Thyroid gland (tissue), 4 donors: ENCODE measurements around the gene SETD7.

Experiments
- POLR2A ChIP-seq, 2 donors: fragments of 450-650 bp; IDR thresholded peaks; one replicate each; pipeline ENCODE4 v1.6.1; 2017; ENCODE audit warnings: antibody characterized with exemption in 2 of 2, mild to moderate bottlenecking in 2 of 2, moderate library complexity in 1 of 2
- TF ChIP-seq, protein P1 (sequence below), 6 experiments: fragments of 200-600 bp in 3 of 6; fragments of 450-650 bp in 3 of 6; sonication (generic) in 3 of 6; IDR thresholded peaks; one replicate each; pipeline ENCODE4 v1.5.1; 2016 to 2019; ENCODE audit warnings: antibody characterized with exemption in 6 of 6, mild to moderate bottlenecking in 2 of 6, inconsistent platforms in 1 of 6, moderate library complexity in 1 of 6

DNA sequence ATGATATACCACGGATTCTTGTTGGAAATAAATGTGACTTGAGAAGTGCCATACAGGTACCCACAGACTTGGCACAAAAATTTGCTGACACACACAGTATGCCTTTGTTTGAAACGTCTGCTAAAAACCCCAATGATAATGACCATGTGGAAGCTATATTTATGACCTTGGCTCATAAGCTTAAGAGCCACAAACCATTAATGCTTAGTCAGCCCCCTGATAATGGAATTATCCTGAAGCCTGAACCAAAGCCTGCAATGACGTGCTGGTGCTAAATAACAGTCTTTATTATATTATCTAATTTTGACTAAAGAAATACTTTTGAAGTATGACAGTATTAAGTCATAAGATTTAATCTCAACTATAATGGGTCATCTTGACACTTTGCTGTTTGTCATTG, 83.2 kb downstream of the SETD7 start:
- TF ChIP-seq, protein P1, sequence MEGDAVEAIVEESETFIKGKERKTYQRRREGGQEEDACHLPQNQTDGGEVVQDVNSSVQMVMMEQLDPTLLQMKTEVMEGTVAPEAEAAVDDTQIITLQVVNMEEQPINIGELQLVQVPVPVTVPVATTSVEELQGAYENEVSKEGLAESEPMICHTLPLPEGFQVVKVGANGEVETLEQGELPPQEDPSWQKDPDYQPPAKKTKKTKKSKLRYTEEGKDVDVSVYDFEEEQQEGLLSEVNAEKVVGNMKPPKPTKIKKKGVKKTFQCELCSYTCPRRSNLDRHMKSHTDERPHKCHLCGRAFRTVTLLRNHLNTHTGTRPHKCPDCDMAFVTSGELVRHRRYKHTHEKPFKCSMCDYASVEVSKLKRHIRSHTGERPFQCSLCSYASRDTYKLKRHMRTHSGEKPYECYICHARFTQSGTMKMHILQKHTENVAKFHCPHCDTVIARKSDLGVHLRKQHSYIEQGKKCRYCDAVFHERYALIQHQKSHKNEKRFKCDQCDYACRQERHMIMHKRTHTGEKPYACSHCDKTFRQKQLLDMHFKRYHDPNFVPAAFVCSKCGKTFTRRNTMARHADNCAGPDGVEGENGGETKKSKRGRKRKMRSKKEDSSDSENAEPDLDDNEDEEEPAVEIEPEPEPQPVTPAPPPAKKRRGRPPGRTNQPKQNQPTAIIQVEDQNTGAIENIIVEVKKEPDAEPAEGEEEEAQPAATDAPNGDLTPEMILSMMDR (IDR thresholded peaks at IDR 0.05) = no peak
- no peak for TF ChIP-seq POLR2A (IDR thresholded peaks at IDR 0.05)
